Measurements from ENCODE around the gene SLC2A3. TPM values are rescaled to one million over a fixed set of nuclear protein-coding genes. Genes with fewer than 3 reads are reported as not detected.
"Not testable (repeated sequence)": the region's sequence is repeated elsewhere in the genome, so short reads cannot be mapped to it uniquely, and the experiment has no call there.

Gene SLC2A3
- total RNA-seq, 1 experiment from 2014 or later: 3,303 TPM

DNA sequence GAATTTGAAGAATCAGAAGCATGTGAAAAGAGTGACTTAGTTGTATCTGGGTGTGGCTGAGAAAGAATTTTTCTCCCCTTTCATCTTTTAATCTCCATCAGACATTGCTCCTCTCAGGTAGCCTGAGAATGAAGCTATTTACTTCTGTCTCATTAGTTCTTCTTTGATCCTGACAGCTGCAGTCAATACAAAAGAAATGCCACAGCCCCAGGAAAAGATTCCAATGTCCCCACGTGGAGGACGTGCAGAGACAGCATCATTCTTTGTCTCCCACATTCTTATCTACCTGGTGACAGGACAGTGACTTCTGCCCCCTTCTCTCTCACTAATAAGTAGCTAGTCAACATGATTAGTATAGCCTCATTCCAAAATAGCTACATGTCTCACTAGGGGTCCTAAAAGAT, 46.3 kb upstream of the SLC2A3 start:
- BruUV-seq (replicated peaks); H3K27me3 Mint-ChIP-seq (ENCODE audit: insufficient read depth, unreplicated experiment); H3K9me3 ChIP-seq; H3K27me3 ChIP-seq (replicated peaks; ENCODE audit: control insufficient read depth, insufficient read depth, low read length); H3K4me3 ChIP-seq (ENCODE audit: low read depth, low read length); H3K36me3 ChIP-seq (ENCODE audit: control insufficient read depth, insufficient read depth, low read length): not testable (repeated sequence)
- peaks cover 76% of the 10 kb centered on the region for H3K4me1 ChIP-seq
- H3K9me3 Mint-ChIP-seq (ENCODE audit: unreplicated experiment): peaks cover 11% of the 10 kb centered on the region
- H3K4me1 Mint-ChIP-seq (ENCODE audit: low read depth, unreplicated experiment): peaks cover 60% of the 10 kb centered on the region
- H3K36me3 Mint-ChIP-seq (ENCODE audit: insufficient read depth, unreplicated experiment): peaks cover 77% of the 10 kb centered on the region
- peak overlapping the region; percentile 49 for H3K4me3 Mint-ChIP-seq (ENCODE audit: unreplicated experiment)
- peak overlapping the region; percentile 93 for H3K27ac Mint-ChIP-seq (ENCODE audit: unreplicated experiment)
- intact Hi-C loops (cut with micrococcal nuclease; ENCODE audit: unreplicated experiment): loop anchor here (1.0 to 2.0 kb wide), 4 partner anchors 12 to 131 kb away; no protein-coding TSS in a partner anchor
- ChIA-PET POLR2A (interaction anchor here (0.5 to 3.4 kb wide), 13 partner anchors 8 to 146 kb away, joined by 3 to 45 read pairs (median 4); partner anchors contain the start of gene SLC2A3), CTCF (interaction anchor here (1.0 to 2.5 kb wide), 6 partner anchors 9 to 49 kb away, joined by 3 to 12 read pairs (median 5); partner anchors contain the start of gene SLC2A3)
- peak; percentile 84 to 90 for DNase-seq

GRCh38 chr12:7981446-7981845, 45.5 kb upstream of the SLC2A3 start:
- ChIA-PET POLR2A (interaction anchor here (0.7 to 3.4 kb wide), 6 partner anchors 9 to 118 kb away, joined by 3 to 45 read pairs (median 4); partner anchors contain the start of gene SLC2A3), CTCF (interaction anchor here (1.0 to 1.5 kb wide), 3 partner anchors 8 to 21 kb away, joined by 3 to 5 read pairs (median 5); no protein-coding TSS in a partner anchor)
- no TSS peak for BruUV-seq (replicated peaks)
- Histone ChIP-seq H3K9me3 (no peaks in the 10 kb centered on the region), H3K27me3 (replicated peaks; ENCODE audit: control insufficient read depth, insufficient read depth, low read length) (no peaks in the 10 kb centered on the region), H3K4me3 (ENCODE audit: low read depth, low read length) (no peak overlapping the region), H3K36me3 (ENCODE audit: control insufficient read depth, insufficient read depth, low read length) (no peaks in the 10 kb centered on the region), H3K4me1 (peaks cover 78% of the 10 kb centered on the region)
- peak; percentile 67 to 68 for DNase-seq
- intact Hi-C loops (cut with micrococcal nuclease; ENCODE audit: unreplicated experiment): loop anchor here (1.0 kb wide), 1 partner anchor 21 kb away; no protein-coding TSS in a partner anchor
- Mint-ChIP-seq H3K4me1 (ENCODE audit: low read depth, unreplicated experiment) (peaks cover 69% of the 10 kb centered on the region), H3K9me3 (ENCODE audit: unreplicated experiment) (peaks cover 11% of the 10 kb centered on the region), H3K4me3 (ENCODE audit: unreplicated experiment) (peak overlapping the region; percentile 49), H3K36me3 (ENCODE audit: insufficient read depth, unreplicated experiment) (peaks cover 77% of the 10 kb centered on the region), H3K27me3 (ENCODE audit: insufficient read depth, unreplicated experiment) (no peaks in the 10 kb centered on the region), H3K27ac (ENCODE audit: unreplicated experiment) (peak overlapping the region; percentile 93)
- TF ChIP-seq CTCF (IDR thresholded peaks at IDR 0.05; ENCODE audit: insufficient read depth in 1 of 2, low read depth in 1 of 2, low read length in 1 of 2, severe bottlenecking in 1 of 2, unreplicated experiment in 1 of 2): no peak

GRCh38 chr12:7977351-7978124, 41.6 kb upstream of the SLC2A3 start:
- H3K4me1 ChIP-seq: peaks cover 69% of the 10 kb centered on the region
- BruUV-seq (replicated peaks); CTCF ChIA-PET; H3K27me3 Mint-ChIP-seq (ENCODE audit: insufficient read depth, unreplicated experiment); H3K27me3 ChIP-seq (replicated peaks; ENCODE audit: control insufficient read depth, insufficient read depth, low read length); H3K4me3 ChIP-seq (ENCODE audit: low read depth, low read length); H3K36me3 ChIP-seq (ENCODE audit: control insufficient read depth, insufficient read depth, low read length); H3K9me3 ChIP-seq; intact Hi-C loops (cut with micrococcal nuclease; ENCODE audit: unreplicated experiment): not testable (repeated sequence)
- POLR2A ChIA-PET: interaction anchor here (0.6 to 0.7 kb wide), 2 partner anchors 41 to 152 kb away, joined by 4 to 8 read pairs; no protein-coding TSS in a partner anchor
- H3K27ac Mint-ChIP-seq (ENCODE audit: unreplicated experiment): peak overlapping the region; percentile 90
- H3K4me1 Mint-ChIP-seq (ENCODE audit: low read depth, unreplicated experiment): peaks cover 45% of the 10 kb centered on the region
- H3K36me3 Mint-ChIP-seq (ENCODE audit: insufficient read depth, unreplicated experiment): peaks cover 77% of the 10 kb centered on the region
- peaks cover 11% of the 10 kb centered on the region for H3K9me3 Mint-ChIP-seq (ENCODE audit: unreplicated experiment)
- peak overlapping the region; percentile 22 for H3K4me3 Mint-ChIP-seq (ENCODE audit: unreplicated experiment)
- DNase-seq: peak in 1 of 2 experiments; percentile 20

- H3K9me3 Mint-ChIP-seq (ENCODE audit: unreplicated experiment): peaks cover 8% of the 10 kb centered on the region
- H3K4me3 Mint-ChIP-seq (ENCODE audit: unreplicated experiment): peak overlapping the region; percentile 81
- no peaks in the 10 kb centered on the region for H3K27me3 ChIP-seq (replicated peaks; ENCODE audit: control insufficient read depth, insufficient read depth, low read length)
- no peaks in the 10 kb centered on the region for H3K36me3 ChIP-seq (ENCODE audit: control insufficient read depth, insufficient read depth, low read length)
- peaks cover 50% of the 10 kb centered on the region for H3K4me1 ChIP-seq
- no peak for TF ChIP-seq CTCF (IDR thresholded peaks at IDR 0.05; ENCODE audit: insufficient read depth in 1 of 2, low read depth in 1 of 2, low read length in 1 of 2, severe bottlenecking in 1 of 2, unreplicated experiment in 1 of 2)
- POLR2A ChIA-PET: interaction anchor here (0.6 to 1.8 kb wide), 5 partner anchors 16 to 134 kb away, joined by 4 to 18 read pairs (median 4); partner anchors contain the start of gene SLC2A3
- H3K4me3 ChIP-seq (ENCODE audit: low read depth, low read length): peak overlapping the region; percentile 42
- H3K27ac Mint-ChIP-seq (ENCODE audit: unreplicated experiment): peak overlapping the region; percentile 91
- H3K27me3 Mint-ChIP-seq (ENCODE audit: insufficient read depth, unreplicated experiment): no peaks in the 10 kb centered on the region
- DNase-seq: no peak
- CTCF ChIA-PET: interaction anchor here (0.7 to 1.0 kb wide), 3 partner anchors 9 to 98 kb away, joined by 3 read pairs; no protein-coding TSS in a partner anchor
- peaks cover 79% of the 10 kb centered on the region for H3K36me3 Mint-ChIP-seq (ENCODE audit: insufficient read depth, unreplicated experiment)
- peaks cover 35% of the 10 kb centered on the region for H3K4me1 Mint-ChIP-seq (ENCODE audit: low read depth, unreplicated experiment)
- intact Hi-C loops (cut with micrococcal nuclease; ENCODE audit: unreplicated experiment): no loop called here
- no TSS peak for BruUV-seq (replicated peaks)
- H3K9me3 ChIP-seq: no peaks in the 10 kb centered on the region
Measured at GRCh38 chr12:7973457-7973825, 37.5 kb upstream of the SLC2A3 start.
